GM10847 (cell line): ENCODE measurements around the gene NPM3.

ENCODE experiments used
- POLR2A ChIP-seq: IDR thresholded peaks from 2 replicates; pipeline ENCODE4 v1.6.1; 2011; ENCODE audit not compliant: insufficient read length; ENCODE audit errors: extremely low read depth

Gene NPM3

DNA sequence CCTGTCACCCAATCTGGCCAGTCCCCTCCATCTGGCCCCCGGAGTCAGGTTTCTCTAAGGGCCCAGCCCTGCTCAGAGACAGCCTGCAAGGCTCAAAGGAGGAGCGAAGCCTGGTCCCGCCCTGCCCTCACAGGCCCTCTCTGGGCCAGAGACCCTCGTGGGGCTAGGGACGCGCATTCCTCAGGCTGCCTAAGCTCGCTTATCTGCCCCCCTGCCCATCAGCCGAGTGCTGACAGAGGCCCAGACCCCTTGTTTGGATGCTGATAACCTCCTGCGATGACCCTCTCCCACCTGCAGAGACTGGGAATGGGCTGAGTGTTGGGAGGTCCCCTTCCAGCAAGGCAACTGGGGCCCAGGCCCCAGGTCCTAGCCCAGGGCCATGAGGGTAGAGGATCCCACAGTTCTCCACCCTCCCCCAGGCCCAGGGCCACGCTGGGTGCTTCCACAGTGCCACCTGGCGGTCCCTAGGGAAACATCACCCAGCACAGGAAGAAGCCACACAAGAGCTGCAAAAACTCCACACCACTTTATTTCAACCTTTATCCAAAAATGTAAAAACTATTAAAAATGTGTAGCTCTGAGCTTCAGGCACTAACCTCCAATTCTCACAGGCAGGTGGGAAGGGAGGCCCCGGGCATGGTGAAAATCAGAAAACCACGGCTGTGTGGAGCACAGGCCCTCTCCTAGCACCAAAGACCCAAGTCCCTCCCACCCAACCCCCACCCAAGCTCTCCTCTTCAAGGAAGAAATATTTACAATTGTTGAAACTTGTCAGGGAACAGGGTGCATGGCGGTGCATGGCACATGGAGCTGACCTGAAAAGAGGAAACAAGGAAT, 2.2 kb downstream of the NPM3 start:
- TF ChIP-seq POLR2A: no peak

DNA sequence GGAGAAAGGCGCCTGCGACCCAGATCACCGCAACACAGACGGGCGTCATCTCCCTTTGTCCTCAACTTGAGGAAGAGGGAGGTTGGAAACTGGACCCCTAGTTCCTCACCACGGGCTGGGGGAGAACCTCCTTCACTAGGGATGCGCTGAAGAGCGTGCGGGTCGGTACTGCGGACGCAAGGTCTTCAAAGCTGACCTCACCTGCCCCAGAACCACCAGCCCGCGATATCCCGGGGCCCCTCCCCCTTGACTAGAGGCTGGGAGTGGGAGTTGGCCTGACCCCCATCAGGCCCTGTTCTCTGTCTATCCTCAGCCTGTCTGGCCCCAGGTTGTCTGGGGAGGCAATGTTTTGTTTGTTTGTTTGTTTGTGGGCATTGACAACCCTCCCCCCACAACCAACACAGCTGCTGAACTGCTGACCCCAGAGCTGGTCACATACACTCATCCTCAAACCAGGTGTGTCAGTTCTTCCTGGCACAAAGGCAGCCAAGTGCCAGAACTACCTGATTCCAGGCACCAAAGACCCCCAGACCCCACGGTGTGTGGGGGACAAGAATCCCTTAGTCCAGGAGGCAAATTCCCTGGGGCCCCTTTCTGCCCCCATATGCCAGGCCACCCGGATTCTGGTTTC, 2.9 kb downstream of the NPM3 start:
- TF ChIP-seq POLR2A: no peak

DNA sequence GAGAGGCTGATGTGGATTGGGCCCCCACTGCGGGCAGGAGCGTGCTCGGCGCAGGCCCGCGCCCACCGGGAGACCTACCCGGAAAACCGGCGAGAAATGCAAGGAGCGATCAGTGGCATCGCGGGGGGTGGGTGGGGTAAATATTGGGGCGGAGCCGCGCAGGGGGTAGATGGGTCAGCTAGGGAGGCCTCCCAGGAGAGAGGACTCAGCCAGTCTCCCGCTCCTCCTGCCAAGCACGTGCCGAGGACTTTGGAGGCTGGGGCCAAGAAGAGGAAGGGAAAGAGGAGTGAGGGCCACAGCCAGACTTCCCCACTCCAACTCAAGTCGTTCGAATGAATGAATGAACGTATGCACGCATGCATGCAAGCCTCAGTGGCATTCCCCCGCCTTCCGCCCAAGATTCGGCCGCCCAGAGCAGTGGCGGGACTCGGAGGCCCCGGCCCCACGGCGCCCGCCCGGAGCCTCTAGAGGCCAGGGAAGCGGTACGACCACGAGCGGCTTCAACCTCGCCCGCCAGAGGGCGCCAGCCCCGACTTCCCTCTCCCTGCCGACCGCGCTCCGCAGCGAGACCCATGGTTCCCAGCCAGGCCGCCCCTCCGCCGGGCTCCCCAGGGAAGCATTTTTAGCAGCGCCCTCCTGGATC, 3.6 kb downstream of the NPM3 start:
- no peak for TF ChIP-seq POLR2A

DNA sequence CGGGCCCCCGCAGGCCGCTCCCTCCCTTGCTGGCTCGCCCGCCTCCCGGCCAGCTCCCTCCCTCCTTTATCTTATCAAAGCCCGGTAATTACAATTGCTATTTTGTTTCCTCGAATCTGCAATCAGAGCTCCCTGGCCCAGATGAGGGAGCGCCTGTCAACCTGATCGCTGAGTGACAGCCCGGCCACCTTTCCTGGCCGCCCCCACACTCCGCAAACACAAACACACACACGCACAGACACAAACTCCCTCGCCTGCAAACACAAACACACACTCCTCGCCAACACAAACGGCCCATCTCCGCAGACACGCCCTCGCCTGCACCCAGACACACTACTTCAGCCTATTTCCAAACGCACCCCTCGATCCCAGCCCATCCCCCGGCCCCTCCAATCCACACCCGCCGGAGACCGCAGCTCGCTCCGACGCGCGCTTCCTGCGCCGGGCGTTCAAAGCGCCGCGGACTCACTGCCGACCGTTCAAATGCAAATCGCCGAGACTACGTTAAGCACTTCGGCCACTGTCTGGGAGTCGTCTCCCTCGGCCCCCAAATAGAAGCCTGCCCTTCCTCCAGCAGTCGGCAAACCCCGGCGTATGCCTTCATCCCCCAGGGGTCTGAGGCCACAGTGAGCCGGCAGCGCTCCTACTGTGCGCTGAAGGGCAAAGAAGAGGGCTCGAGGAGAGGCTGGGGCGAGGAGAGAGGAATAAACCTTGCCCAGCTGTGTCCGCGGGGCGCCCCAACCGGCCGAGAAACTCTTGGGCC, 4.3 kb downstream of the NPM3 start:
- TF ChIP-seq POLR2A: no peak

DNA sequence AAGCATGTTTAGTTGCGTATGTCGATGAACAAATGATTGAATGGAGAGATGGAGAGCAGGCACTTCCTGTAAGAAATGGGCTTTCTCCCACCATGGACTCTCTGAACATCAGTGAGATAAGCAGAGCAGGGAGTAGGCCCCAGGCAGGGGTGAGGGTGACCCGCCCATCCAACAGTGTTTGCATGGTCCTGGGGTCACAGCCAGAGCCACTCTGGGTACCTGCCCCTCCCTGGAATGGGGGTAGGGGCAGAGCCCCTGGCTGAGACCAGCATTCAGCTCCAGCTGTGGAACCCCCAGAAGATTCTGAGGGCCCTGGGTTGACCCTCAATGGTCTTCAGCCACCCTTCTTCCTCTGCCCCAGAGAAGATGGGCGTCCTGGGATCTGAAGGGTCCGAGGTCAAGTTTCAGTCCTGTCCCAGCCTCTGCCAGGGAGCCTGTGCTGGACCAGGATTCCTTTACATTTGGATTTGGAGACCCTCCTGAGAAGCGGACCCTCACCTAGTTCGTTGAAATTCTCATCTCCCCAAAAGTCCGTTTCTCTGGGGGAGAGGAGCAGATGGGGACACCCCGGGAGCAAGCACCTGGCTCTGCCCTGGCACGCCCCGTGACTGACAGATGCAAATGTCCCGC, 5.0 kb downstream of the NPM3 start:
- TF ChIP-seq POLR2A: no peak

DNA sequence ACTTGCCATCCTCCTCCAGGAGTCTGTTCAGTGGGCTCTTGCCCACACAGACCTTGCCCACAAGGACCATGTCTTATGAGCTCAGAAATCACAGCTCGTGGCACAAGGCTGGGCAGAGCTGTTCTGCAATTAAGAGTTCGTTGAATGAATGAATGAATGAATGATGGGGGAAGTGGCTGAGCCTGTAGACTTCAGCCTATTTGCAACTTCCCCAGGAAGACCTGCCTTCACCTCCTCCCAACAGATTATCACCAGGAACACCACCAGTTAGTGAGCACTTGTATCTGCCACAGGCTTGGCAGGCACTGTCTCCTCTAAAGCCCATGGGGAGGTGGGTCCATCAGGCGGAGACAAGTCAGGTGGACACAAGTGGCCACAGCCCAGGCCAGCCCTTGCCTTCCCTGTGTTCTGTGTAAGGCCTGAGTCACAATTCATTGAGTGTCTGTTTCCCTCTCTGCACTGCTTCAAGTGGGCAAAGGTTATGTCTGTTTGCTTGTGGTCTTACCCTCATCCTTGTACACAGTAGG, 5.6 kb downstream of the NPM3 start:
- TF ChIP-seq POLR2A: no peak

DNA sequence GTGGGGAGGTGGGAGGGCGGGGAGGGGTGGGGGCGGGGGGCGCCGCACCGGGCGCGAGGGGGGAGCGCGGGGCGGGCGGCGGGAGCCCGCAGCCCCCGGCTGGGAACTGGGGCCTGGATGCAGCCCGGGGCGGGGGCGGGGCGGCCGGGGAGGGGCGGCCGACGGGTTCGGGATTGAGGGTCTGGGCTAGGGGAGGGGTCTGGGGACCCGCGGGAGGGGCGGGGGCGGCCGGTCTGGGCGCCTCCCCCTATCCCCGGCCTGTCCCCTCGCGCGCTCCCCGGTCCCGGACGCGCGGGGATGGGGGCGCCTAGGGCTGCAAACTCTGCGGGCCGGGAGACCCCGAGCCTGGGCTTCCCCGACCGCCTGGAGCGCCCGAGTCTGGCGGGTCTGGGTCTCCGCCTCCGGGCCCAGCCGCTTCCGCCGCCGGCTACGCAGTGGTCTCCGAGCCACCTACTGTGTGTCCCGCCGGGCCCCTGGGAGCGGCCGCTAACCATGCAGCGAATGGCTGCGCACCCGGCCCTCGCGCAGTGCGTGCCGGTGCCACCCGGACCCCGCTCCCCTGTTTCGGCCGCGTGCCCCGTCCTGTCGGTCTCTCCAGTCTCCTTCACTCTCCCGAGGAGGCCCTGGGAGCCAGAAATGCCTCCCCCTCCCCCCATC, 7.0 kb downstream of the NPM3 start:
- no peak for TF ChIP-seq POLR2A

DNA sequence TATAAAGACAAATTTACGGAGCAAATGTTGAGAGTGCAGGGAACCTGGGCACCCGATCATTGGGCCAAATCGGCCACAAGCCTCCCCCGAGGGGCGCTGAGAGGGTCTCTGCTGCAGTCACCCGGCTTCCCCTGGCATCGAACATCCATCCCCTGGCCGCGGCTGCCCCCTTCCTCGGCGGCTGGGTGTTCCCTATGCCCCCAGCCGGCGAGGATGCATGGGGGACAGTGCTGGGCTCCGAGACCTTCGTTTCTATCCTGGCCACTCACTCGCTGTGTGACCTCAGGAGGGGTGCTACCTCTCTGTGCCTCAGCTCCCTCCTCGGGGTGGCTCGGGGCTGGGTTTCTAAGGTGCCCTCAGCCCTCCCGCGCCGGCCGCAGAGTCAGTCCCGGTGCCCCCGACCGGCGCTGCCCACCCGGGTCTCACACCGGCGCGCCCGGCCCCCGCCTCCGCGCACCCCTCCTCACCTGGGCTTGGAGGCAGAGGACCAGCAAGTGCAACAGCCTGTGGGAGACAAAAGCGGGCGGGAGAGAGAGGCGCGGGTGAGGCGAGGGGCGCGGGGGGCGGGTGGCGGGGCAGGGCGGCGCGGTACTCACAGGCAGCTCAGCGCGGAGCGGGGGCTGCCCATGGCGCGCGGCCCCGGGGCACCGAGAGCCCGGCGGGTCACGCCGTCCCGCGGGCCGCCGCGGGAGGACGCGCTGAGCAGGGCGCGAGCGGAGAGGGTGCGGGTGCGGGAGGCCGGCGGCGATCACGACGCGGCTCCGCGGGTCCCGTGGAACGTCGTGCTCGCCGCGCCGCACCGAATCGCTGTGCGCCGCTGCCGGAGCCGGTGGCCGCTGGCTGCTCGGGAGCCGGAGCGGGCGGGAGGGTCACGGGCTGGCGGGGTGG, 7.7 kb downstream of the NPM3 start, which contains the start of gene FGF8:
TSS of gene FGF8 (minus strand) at position 842 of the 888 bp plus-strand sequence. CDS start at position 628, 214 bp downstream.
- TF ChIP-seq POLR2A: no peak

DNA sequence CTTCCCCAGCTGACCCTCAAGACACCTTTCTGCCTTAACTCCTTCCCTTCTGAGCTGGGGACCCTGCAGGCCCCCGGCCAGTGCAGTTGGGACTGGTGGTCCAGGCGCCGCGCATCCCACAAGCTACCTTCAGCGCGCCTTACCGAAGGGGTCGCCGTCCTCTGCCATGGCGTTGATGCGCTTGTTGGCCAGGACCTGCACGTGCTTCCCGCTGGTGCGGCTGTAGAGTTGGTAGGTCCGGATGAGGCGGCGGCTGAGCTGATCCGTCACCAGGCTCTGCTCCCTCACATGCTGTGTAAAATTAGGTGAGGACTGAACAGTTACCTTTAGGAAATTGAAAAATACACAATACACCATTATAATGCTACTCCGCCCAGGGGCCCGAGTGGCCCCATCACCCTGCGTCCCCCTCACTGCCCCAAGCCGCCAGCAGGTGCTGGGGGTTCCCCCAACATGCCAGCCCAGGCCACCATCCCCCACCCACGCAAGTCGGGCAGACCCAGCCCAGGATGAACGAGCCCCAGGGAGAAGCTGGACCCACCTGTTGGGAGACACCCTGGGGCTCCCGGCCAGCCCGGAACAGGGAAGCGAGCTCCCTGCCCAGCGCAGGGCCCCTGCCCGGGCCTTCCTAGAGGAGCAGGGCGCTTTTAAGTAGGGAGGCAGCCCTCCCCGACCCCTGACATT, 8.5 kb downstream of the NPM3 start:
- TF ChIP-seq POLR2A: no peak

DNA sequence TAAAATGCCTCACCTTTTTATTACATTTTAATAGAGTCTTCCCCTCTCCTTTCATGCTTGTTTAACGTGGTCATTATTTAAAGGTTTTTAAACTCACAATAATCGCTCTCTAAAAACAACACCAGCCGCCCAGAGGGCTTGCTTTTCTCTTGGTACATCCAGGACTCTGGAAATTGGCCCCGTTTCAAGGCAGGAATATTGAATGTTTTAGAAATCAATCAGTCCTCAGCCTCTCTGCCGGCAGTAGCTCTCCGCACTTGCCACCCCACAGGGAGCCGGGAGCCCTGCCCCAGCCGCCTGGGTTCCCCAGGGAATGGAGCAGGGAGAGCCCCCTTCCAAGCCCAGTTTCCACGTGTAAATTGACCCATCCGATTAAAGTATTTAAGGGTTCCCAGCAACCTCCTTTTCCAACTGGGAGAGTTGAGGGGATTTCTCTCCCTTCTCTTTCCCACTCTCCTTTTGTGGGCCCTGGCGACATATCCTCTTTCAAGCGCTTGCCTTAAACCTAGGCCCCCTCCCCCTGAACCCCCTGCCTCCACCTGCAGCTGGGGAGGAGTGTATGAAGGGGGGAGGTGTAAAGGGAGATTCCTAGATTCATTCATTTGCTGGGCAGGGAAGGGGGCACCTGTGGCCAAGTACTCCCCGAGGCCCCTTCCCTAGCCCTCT, 9.2 kb downstream of the NPM3 start:
- TF ChIP-seq POLR2A: no peak

DNA sequence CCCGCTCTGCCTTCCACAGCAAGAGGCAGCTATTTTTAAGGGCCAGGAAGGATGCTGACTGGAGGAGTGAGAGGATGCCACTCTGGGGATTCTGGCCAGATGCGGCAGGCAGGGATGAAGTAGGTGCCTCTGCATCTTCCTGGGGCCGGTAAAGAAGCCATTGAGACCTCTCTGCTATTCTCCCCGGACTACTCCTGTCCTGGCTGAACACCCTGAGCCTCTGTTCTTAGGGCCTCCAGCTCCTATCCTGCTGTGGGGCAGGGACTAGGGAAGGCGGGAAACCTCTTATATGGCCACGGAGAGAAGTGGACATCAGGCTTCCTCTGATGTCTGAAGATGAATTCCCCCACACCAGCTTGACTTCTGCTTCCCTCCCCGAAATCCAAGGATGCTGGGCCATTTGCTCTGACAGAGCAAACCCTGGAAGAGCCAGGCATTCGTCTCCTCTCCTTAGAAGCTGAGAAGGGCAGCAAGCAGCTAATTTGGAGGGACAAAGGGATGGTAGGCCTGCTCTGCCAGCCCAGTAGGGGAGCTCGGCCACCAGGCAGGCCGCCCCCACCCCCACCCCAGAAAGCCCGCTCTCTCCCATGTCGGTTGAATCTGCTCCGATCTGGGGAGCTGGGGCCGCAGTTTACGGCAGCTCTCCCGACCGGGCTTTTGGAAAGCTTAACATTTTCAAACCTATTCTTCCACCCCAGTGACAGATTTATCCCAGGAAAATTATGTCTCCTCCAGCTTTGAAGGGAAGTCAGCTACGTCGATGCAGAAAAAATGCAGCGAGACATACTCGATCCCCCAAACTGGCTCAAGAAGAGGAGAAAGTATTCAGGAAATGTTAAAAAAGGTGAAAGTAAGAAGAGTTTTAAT, 10.1 kb downstream of the NPM3 start:
- TF ChIP-seq POLR2A: no peak
